Stimulated activated CD4-positive, alpha-beta T cell treated with anti-CD3 and anti-CD28 coated beads, Interleukin-15, amount 100 ng/mL, for 1 hour (primary cell): ENCODE results near the gene CASP5.

ENCODE experiments used
- DNase-seq, 2 donors: peaks; one replicate each; pipeline ENCODE4 v3.0.0-alpha.2; 2020; ENCODE audit warnings: low read depth in 1 of 2, low spot score in 1 of 2

CASP5 gene

DNA sequence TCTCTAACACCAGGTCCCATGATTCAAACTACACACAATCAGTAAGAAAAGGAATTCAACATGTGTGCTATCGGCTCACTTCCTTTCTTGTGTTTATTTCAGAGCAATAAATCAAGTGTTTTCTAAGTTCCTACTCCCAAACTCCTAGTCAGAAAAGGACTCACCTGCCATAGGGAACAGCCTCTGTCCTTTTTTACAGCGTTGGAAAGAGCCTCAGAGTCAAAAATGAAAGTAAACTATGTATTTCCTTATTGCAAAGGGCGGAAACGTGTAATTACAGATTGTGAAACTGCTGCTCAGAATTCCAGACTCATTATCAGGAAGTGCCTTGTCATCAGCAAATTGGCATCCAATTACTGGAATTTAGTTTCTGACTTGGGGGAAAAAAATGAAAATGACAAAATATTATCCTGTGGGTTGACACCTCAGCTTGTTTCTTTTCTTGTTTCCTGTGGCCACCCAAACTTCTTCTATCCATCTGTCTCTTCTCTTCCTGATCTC is 54.6 kb downstream of the CASP5 start, which contains the start of gene CASP4:
Gene CASP4, minus strand, starts transcription at position 220 of the 501 bp plus-strand sequence. Its CDS starts 49 bp downstream, at position 171.
- no peak for DNase-seq

DNA sequence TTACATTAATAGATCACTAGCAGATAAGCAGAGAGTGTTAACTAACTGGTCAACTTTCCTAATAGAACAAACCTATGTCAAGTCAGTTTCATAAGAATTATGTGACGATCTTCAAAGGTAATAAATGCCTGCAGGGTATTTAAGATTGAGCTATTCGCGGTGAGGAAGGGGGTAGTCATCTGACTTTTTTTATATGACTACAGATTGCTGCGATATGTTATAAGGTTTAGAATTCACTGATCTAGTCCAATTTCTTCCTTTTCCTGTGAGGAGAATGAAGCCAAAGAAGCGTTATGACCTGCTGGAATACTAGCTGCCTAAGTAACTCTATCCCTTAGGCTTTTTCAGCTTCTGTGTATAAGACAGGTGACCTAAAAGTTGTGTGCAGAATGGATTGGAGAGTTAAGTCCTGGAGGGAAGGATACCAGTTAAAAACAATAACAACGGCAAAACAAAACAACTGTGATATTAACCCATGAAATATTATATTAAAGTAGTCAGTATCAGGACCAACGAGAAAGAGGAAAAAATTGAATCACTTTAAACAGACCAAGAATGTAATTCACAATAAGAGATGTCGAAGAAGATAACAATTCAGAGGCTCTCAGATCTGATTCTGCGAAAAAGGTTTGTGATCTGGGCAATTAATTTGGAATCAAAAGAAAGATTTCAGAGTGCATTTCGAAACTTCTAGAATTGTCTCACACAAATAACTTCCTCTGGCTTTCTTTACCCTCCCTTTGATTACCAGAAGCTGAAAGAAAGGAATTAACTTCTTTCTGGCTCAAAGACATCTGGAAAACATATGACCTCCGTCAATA is 55.2 kb downstream of the CASP5 start:
- no peak for DNase-seq

DNA sequence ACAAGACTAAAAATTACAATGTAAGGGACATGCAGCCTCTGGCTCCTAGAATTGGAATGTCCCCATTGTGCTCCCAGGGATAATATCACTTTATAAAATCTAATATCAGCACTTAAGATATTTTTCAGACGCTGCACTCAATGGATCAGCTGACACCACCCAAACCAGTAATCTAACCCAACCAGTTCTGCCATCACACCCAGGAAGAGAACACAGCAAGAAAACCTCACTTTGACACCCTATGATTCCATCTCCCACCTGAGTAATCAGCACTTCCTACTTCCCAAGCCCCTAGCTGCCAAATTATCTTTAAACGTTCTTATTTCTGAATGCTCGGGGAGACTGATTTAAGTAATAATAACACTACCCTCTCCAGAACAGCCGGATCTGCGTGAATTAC is 57.2 kb downstream of the CASP5 start:
- no peak for DNase-seq

DNA sequence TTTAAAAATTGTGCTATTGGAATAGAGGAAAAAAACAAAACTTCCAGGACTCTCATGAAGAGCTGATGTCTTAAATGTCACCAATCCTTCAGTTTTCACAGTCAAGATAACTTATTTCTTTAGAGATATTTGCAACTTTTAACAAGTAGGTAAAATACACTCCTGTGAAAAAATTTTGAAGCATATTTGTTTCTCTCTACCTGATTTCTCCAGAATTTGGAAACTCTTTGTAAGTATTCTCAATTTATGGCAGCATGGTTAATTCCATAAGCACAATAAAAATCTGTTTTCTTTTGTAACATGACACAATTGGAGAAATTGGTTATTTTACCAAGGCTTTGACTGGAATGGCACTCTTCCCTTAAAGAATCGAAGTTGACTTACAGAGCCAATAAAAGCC is 58.7 kb downstream of the CASP5 start:
- no peak for DNase-seq

DNA sequence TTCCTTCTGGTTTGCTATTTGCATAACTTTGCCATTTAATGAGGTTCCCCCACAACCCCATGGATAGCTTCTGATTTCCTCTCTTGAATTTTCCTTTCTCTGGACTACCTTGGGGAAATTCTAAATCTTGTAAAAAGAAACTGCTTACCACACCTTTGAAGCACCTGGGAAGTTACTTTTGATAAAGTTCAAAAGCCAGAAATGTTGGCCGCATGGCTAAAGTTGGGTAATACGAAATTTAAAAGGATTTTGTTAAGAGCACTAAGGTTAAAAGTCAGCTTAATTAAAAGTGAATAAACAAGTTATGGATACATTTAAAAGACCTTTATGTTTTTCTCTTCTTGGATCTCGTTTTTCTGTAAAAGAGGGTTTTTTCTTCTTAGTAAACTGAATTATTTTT is 60.1 kb downstream of the CASP5 start:
- DNase-seq: no peak

DNA sequence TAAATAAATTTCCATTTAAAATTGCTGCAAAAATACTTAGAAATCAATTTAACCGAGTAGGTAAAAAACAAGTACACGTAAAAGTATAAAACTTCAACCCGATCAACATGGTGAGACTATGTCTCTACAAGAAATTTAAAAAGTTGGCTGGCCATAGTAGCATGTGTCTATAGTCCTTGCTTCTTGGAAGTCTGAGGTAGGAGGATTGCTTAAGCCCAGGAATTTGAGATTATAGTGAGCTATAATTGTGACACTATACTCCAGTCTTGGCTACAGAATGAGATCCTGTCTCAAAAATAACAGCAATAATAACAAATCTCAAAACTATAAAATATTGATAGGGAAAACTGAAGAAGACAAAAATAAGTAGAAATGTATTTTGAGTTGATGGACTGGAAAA is 65.7 kb downstream of the CASP5 start:
- DNase-seq: no peak

DNA sequence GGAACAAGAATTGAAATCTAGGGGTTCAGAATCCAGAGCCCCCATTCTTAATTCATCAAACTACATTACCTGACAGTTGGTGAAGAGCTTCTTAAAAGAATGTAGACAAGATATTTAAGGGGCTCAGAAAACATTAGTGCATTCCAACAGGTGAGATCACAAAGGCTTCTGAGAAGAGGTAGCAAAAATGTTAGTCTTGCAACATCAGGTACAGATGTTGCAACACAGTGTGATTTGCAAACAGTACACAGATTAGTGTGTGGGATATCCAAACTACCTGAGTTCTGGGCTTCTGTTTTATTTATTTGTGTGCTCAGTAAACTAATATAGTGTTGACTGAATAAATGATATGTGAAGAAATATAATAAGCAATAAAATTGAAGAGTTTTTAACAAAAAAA is 66.4 kb downstream of the CASP5 start:
- DNase-seq: no peak

DNA sequence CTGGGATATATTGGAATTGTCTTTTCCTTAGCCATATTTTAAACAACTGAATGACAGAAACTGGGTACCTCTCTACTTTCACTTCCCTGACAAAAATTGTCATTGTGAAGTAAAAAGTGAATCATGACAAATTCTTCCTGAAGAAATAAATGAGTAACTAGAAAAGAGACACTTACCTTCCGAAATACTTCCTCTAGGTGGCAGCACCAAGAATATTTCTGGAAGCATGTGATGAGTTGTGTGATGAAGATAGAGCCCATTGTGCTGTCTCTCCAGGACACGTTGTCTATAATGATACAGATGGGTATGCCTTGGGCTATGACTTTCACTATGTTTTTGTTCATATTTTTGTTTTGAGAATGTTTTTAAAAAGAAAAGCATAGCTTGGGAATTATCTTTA is 76.1 kb downstream of the CASP5 start:
- DNase-seq: no peak
